ENCODE results near the gene PRR23A. TPM values are rescaled to one million over a fixed set of nuclear protein-coding genes. Genes with fewer than 3 reads are reported as not detected.

The PRR23A gene
- total and polyA plus RNA-seq, 2 of the 8 experiments (the other 6 are each of a cell fraction or from before 2014, with no cell fraction given), result not detected

- Histone ChIP-seq H2BK15ac (ENCODE audit: low read length) (no peak overlapping the region), H2BK120ac (replicated peaks; ENCODE audit: low read depth, low read length) (no peak overlapping the region), H2BK5ac (ENCODE audit: low read depth, low read length) (no peak overlapping the region), H3K9ac (replicated peaks in 1 of 4; ENCODE audit: extremely low read depth in 1 of 4, low read depth in 3 of 4, low read length in 3 of 4) (no peak overlapping the region), H3K23me2 (ENCODE audit: low read depth, low read length) (no peaks in the 10 kb centered on the region), H3K27ac (ENCODE audit: low read depth, low read length) (no peak overlapping the region), H3K14ac (ENCODE audit: insufficient read length) (no peak overlapping the region), H3K79me1 (ENCODE audit: low read depth, low read length) (no peaks in the 10 kb centered on the region), H4K8ac (ENCODE audit: extremely low read depth, insufficient read depth, low read length) (no peak overlapping the region), H3K4me1 (replicated peaks in 1 of 4; ENCODE audit: control insufficient read depth in 3 of 4, insufficient read depth in 4 of 4, low read length in 3 of 4) (no peaks in the 10 kb centered on the region), H3K9me3 (ENCODE audit: insufficient read depth in 2 of 2, low read depth in 1 of 2, low read length in 1 of 2) (no peaks in the 10 kb centered on the region; a peak in 1 of 4 replicates), H3K4me2 (ENCODE audit: insufficient read depth in 1 of 2, low read depth in 2 of 2, low read length in 2 of 2) (no peak overlapping the region), H4K5ac (ENCODE audit: insufficient read length, low read depth, low read length) (no peak overlapping the region), H2BK20ac (ENCODE audit: low read length) (no peak overlapping the region), H2AFZ (ENCODE audit: low read length) (no peak overlapping the region), H3K79me2 (ENCODE audit: control insufficient read depth in 1 of 2, insufficient read depth in 2 of 2, low read length in 2 of 2) (no peaks in the 10 kb centered on the region), H3K36me3 (ENCODE audit: control insufficient read depth in 2 of 4, insufficient read depth in 4 of 4, low read length in 3 of 4) (no peaks in the 10 kb centered on the region), H3K23ac (ENCODE audit: insufficient read length) (no peak overlapping the region), H3K27me3 (replicated peaks in 1 of 4; ENCODE audit: control insufficient read depth in 3 of 4, extremely low read depth in 1 of 4, insufficient read depth in 3 of 4, low read length in 3 of 4) (no peaks in the 10 kb centered on the region), H4K20me1 (replicated peaks in 1 of 2; ENCODE audit: control insufficient read depth in 1 of 2, insufficient read depth in 2 of 2, low read length in 2 of 2) (no peaks in the 10 kb centered on the region), H3K18ac (ENCODE audit: extremely low read depth, low read length) (no peak overlapping the region), H4K91ac (replicated peaks; ENCODE audit: insufficient read length, low read length) (no peak overlapping the region), H2AK5ac (ENCODE audit: low read depth, low read length) (no peak overlapping the region), H3K4me3 (ENCODE audit: extremely low read depth in 1 of 4, insufficient read depth in 2 of 4, low read depth in 3 of 4, low read length in 4 of 4) (no peak overlapping the region), H3K4ac (replicated peaks; ENCODE audit: insufficient read length, low read depth, low read length) (no peak overlapping the region), H3K56ac (replicated peaks; ENCODE audit: insufficient read length, low read depth, low read length) (no peak overlapping the region), H2BK12ac (ENCODE audit: low read depth, low read length) (no peak overlapping the region)
- FAIRE-seq (no peak), DNase-seq (ENCODE audit: low read depth in 1 of 2, low spot score in 2 of 2) (no peak)
- WGBS, 2 experiments (ENCODE audit: extremely low coverage in 1 of 2, insufficient coverage in 1 of 2, insufficient read length in 1 of 2, insufficient replicate concordance in 2 of 2, low coverage in 1 of 2, low lambda C conversion rate in 2 of 2, missing lambda C conversion rate in 1 of 2), result 86% methylated on average over 1 of the region's 1 CpG; no CpG with 5 or more reads in 1 of the 2 experiments
- TF ChIP-seq MAFK (IDR thresholded peaks at IDR 0.05; ENCODE audit: low read depth, low read length) (peak; percentile 79; the same call in 1 of the 2 replicates), TCF12 (IDR thresholded peaks at IDR 0.05; ENCODE audit: low read depth, low read length) (no peak)
- ChIA-PET POLR2A (ENCODE audit: partially characterized antibody) (no interaction called here), CTCF (ENCODE audit: partially characterized antibody) (no interaction called here)
Observed at GRCh38 chr3:138995706-138996105, 10.4 kb downstream of the PRR23A start.

Data from H1 (cell line).